ENCODE measurements around the gene C4orf50.
"Not testable (repeated sequence)": the region's sequence is repeated elsewhere in the genome, so short reads cannot be mapped to it uniquely, and the experiment has no call there.

C4orf50 gene

GRCh38 chr4:5952975-5953951 is 65.0 kb downstream of the C4orf50 start:
- no peak for DNase-seq (ENCODE audit: low read depth in 1 of 2, low spot score in 1 of 2)

GRCh38 chr4:5952286-5952974 is 65.8 kb downstream of the C4orf50 start:
- no peak for DNase-seq (ENCODE audit: low read depth in 1 of 2, low spot score in 1 of 2)

- not testable (repeated sequence) for DNase-seq (ENCODE audit: low read depth in 1 of 2, low spot score in 1 of 2)
Observed at GRCh38 chr4:5946653-5947052, 71.6 kb downstream of the C4orf50 start.

- no peak for DNase-seq (ENCODE audit: low read depth in 1 of 2, low spot score in 1 of 2)
Observed at GRCh38 chr4:5945936-5946335, 72.3 kb downstream of the C4orf50 start.

- DNase-seq (ENCODE audit: low read depth in 1 of 2, low spot score in 1 of 2), result no peak
Observed at GRCh38 chr4:5945171-5945570, 73.1 kb downstream of the C4orf50 start.

GRCh38 chr4:5943561-5943960 is 74.7 kb downstream of the C4orf50 start:
- DNase-seq (ENCODE audit: low read depth in 1 of 2, low spot score in 1 of 2), result no peak

- DNase-seq (ENCODE audit: low read depth in 1 of 2, low spot score in 1 of 2), result no peak
Observed at GRCh38 chr4:5942947-5943346, 75.3 kb downstream of the C4orf50 start.

GRCh38 chr4:5941601-5942000 is 76.6 kb downstream of the C4orf50 start:
- DNase-seq (ENCODE audit: low read depth in 1 of 2, low spot score in 1 of 2), result no peak

GRCh38 chr4:5940470-5941203 is 77.6 kb downstream of the C4orf50 start:
- DNase-seq (ENCODE audit: low read depth in 1 of 2, low spot score in 1 of 2), result no peak

- DNase-seq (ENCODE audit: low read depth in 1 of 2, low spot score in 1 of 2), result no peak
Observed at GRCh38 chr4:5933996-5934831, 84.0 kb downstream of the C4orf50 start.

GRCh38 chr4:5933116-5933515 is 85.1 kb downstream of the C4orf50 start:
- no peak for DNase-seq (ENCODE audit: low read depth in 1 of 2, low spot score in 1 of 2)

GRCh38 chr4:5932035-5932568 is 86.1 kb downstream of the C4orf50 start:
- no peak for DNase-seq (ENCODE audit: low read depth in 1 of 2, low spot score in 1 of 2)

- DNase-seq (ENCODE audit: low read depth in 1 of 2, low spot score in 1 of 2), result no peak
Observed at GRCh38 chr4:5931526-5931925, 86.7 kb downstream of the C4orf50 start.

- DNase-seq (ENCODE audit: low read depth in 1 of 2, low spot score in 1 of 2), result no peak
Observed at GRCh38 chr4:5930876-5931275, 87.4 kb downstream of the C4orf50 start.

- DNase-seq (ENCODE audit: low read depth in 1 of 2, low spot score in 1 of 2), result no peak
Observed at GRCh38 chr4:5930456-5930855, 87.8 kb downstream of the C4orf50 start.

- no peak for DNase-seq (ENCODE audit: low read depth in 1 of 2, low spot score in 1 of 2)
Observed at GRCh38 chr4:5928844-5929420, 89.3 kb downstream of the C4orf50 start.

GRCh38 chr4:5928274-5928673 is 90.0 kb downstream of the C4orf50 start:
- no peak for DNase-seq (ENCODE audit: low read depth in 1 of 2, low spot score in 1 of 2)

GRCh38 chr4:5927747-5928146 is 90.5 kb downstream of the C4orf50 start:
- DNase-seq (ENCODE audit: low read depth in 1 of 2, low spot score in 1 of 2), result no peak

- DNase-seq (ENCODE audit: low read depth in 1 of 2, low spot score in 1 of 2), result no peak
Observed at GRCh38 chr4:5927116-5927515, 91.1 kb downstream of the C4orf50 start.

- DNase-seq (ENCODE audit: low read depth in 1 of 2, low spot score in 1 of 2), result no peak
Observed at GRCh38 chr4:5926598-5926997, 91.6 kb downstream of the C4orf50 start.
